ENCODE results near the gene RAB41.
"Not testable (repeated sequence)": the region's sequence is repeated elsewhere in the genome, so short reads cannot be mapped to it uniquely, and the experiment has no call there.

The RAB41 gene

GRCh38 chrX:70281951-70282350 is at the start of gene RAB41:
Gene RAB41, plus strand, starts transcription at chrX:70282172. Its CDS starts 46 bp downstream, at chrX:70282218.
- no peak for DNase-seq

GRCh38 chrX:70234355-70234754 is 47.6 kb upstream of the RAB41 start, which contains the start of gene AWAT1:
Gene AWAT1, plus strand, starts transcription at chrX:70234655. Its CDS starts 41 bp downstream, at chrX:70234696.
- no peak for DNase-seq

DNA sequence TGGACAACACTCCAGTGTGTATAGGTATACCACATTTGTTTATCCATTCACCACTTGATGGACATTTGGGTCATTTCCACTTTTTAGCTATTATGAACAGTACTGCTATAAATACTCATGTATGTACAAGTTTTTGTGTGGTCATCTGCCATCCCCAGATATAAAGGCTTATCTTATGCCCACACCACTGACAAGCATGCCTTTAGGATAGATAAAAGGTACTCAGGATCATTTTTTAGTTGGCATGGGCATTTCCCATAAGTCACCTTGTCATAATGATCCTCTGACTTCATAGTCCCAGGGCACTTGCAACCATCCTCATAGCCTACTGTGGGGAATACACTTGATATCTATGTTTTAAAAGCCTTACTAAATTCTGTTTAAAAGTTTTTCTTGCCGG is 41.2 kb upstream of the RAB41 start:
- no peak for DNase-seq

GRCh38 chrX:70241501-70241900 is 40.5 kb upstream of the RAB41 start:
- DNase-seq: no peak

GRCh38 chrX:70243601-70244000 is 38.4 kb upstream of the RAB41 start:
- DNase-seq: not testable (repeated sequence)

GRCh38 chrX:70244881-70245280 is 37.1 kb upstream of the RAB41 start:
- DNase-seq: no peak

- DNase-seq: no peak
These were observed 34.7 kb upstream of the RAB41 start for GRCh38 chrX:70247252-70247651.

DNA sequence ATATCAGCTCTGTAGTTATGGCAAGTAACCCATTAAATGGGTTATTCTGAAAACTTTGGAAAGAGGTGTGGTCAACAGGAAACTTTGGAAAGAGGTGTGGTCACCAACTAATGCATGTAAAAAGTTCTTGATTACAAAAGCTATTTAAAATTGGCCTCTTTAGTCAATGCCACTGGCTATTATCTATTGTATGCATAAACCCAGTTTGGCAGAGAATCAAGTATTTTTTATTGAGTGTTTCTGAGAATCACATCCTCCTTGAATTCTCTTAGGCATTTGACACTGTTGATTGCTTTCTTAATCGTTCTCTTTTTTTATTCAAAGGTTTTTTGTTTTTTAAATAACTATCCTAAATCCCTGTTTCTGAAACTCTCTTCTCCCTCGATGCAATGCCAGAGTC is 29.5 kb upstream of the RAB41 start:
- no peak for DNase-seq

- no peak for DNase-seq
These were observed 28.5 kb upstream of the RAB41 start for GRCh38 chrX:70253377-70254062.

DNA sequence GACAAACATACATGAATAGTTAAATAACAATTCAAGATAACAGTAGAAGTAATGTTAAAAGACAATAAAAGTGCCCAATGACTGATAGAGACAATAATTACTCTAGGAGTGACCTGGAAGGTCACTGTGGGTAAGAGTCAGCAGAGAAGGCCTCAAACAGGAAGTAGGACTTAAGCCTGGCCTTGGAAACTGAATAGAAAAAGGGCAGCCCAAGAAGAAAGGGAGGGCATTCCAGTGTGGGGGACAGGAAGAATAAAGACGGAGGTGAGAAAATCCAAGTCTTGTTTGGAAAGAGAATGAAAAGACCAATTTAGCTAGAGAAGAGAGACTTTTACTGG is 27.9 kb upstream of the RAB41 start:
- no peak for DNase-seq

- DNase-seq: no peak
These were observed 27.1 kb upstream of the RAB41 start for GRCh38 chrX:70254909-70255308.

DNA sequence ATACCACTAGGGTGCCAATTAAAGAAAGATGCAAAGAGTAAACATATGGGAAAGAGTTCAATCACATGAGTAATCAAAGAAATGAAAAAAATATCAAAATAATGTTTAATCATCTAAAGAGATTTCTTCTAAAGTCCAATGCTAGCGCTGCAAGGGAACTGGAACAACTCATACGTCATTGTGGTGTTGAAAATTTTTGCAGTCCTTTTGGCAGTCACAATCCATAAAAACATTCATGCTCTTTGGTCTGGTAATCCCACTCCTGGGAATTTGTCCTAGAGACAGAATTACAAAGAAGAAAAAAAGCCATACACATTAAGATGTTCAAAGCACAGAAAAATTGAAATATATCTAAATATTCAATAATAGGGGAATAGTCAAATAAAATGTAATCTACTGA is 26.5 kb upstream of the RAB41 start:
- no peak for DNase-seq

DNA sequence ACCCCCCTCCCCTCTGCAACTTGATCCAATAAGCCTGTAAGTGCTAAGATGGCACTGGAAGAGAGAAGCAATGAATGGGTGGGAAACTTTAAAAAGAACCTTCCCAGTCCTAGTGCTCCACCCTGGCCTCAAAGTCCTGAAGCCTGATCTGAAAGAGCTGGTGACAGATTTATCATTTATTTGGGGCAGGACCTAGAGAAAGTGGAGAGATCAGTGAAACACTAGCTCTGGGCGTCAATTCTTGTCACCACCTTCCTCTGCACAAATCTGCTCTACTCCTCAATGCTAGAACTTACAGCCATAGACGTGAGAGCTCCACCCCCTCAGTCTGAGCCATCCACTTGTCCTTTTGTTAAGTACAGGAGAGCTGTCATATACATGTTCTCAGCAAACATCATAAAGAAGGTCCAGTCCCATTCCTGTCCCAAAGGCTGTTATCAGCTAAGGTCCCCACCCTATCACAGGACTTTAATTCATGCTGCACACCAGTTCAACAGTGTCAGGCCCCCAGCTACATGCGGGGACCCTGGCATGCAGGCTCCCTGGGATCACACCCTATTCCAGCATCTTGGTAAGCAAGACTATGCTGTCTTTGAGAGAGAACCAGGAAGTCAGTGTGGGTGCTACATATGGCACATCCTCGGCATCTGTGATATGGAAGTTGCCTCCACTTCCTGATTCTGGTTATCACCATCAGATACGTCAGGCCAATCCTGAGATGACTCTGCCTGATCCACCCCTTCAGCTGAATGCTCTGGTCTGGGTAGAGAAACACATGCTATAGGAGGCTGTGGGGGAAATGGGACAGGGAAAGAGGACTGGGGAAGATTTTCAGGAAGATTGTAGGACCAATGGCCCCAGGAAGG is 24.3 kb upstream of the RAB41 start:
- DNase-seq: no peak

DNA sequence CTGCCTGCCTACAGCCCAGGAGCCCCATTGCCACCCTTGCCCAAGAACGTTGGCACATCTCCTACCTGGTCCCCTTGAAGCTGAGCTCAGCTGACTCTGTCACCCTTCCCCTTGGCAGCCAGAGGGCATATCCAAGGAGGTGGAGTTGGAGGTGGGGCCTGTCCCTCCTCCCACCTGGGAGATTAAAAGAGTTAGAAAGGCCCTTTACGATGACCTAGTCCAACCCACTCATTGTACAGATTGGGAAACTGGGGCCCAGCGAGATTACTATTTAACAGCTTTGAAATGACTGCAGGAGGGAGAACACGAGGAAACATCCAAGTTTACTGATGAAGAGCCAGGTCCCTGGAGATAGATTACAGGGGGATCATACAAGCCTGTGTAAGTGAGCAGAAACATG is 21.9 kb upstream of the RAB41 start, which contains the start of gene P2RY4:
TSS of gene P2RY4 (minus strand) at position 101 of the 400 bp plus-strand sequence. CDS start 580 bp downstream, outside the sequence.
- no peak for DNase-seq

DNA sequence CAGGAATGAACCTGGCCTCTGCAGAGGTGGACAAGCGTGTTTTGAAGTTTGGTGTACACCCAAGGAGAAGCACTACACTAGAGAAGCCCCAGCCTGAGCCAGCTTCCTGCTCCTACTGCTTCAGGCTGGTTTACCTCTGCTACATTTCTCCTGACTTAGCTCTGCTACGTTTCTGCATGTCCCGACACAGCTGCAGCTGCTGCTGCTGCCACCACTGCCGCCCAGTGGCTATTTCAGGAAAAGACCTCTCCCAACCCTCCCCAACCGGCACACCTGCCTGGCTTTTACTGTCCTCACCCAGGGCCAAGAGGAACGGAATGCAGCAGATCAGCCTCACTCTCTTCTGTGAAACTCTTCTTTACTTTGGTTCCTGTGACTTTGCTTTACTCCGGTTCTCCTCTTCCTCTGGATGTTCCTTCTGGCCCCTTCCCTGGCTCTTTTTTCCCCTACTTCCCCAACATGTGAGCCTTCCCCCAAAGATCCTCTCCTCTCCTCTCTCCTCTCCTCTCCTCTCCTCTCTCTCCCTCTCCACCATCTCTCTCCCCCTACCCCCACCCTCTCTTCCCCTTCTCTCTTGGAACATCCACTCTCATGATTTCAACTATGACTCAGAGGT is 18.9 kb upstream of the RAB41 start:
- no peak for DNase-seq

DNA sequence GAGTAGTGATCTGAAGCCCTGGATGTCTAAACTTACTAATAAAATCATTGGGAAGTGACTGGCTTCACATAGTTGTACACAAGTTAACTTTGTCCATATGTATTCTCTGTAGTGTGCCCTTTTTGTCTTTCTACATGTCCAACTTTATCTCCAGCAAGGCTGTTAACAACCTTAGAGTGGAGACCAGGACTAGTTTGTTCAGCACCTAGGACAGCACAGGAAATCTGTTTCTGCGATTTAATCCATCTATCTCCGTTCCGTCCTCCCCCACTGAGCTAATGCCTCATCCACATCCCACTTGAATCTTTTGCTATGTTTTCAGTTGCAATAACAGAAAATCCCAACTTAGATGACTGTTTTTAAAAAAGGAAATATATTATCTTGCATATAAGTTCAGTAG is 17.2 kb upstream of the RAB41 start:
- DNase-seq: no peak

- DNase-seq: no peak
These were observed 13.9 kb upstream of the RAB41 start, which contains the start of gene ARR3 for GRCh38 chrX:70268034-70268433. Gene ARR3, plus strand, starts transcription at chrX:70268334. Its CDS starts 1,052 bp downstream, at chrX:70269386.

DNA sequence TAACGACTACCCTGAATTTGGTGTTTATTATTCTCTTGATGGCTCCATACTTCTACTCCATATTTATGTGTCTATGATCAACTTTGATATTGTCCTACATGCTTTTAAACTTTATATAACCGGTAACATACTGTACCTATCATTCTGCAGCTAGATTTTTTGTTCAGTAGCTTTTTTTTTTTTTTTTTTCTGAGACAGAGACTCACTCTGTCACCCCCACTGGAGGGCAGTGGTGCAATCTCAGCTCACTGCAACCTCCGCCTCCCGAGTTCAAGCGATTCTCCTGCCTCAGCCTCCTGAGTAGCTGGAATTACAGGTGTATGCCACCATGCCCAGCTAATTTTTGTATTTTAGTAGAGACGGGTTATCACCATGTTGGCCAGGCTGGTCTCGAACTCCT is 7.9 kb upstream of the RAB41 start:
- DNase-seq: not testable (repeated sequence)

- no peak for DNase-seq
These were observed 2.9 kb upstream of the RAB41 start for GRCh38 chrX:70279081-70279480.

DNA sequence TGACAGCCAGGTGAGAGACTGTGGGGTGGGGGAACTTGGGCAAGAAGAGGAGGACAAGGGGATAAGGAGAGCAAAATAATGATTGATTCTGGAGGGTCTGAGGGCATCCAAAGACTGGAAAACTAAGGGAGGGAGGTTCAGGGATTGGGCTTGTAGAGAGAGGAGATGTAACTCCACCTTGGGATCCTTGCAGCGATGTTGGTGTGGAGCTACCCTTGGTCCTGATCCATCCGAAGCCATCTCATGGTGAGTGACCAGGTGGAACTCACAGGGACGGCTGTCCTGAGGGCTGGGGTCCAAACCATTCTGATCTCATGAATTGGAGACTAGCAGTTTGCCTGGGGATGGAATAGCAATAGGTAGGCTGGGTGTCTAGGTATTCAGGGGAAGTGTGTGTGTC is 1.4 kb upstream of the RAB41 start:
- DNase-seq: no peak

DNA sequence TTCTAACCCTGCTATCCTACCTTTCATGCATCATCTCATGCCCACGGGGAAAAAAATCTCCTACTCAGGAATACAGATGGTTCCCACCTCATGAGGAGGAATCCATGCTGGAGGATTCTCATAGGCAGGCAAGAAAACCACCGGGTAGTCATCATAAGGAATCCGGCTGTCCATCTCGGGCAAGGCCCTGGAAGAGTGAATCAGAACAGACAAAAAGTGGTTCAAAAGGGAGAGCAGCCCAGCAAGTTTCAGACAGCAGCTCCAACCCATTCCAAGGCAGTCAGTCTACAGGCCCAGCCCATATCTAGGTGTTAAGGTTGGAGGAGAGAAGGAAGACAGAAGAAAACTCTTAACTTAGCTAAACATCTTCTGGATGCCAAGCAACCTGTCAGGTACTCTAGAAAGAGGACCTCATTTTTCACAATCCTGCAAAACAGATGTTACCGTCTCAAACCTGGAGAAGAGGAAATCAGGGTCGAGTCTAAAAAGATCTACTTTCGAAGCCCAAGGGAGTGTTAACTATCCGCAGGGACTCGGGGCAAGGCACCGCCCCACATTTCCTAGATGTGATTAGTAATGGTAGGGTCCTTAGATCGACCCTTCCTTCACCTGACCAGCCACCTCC is 7.3 kb downstream of the RAB41 start:
- DNase-seq: no peak

GRCh38 chrX:70289793-70290770 is 8.1 kb downstream of the RAB41 start, which contains the start of the genes KIF4A and PDZD11:
Gene KIF4A, plus strand, starts transcription at chrX:70290104. Its CDS starts 355 bp downstream, at chrX:70290459.
Gene PDZD11, minus strand, starts transcription at chrX:70289927. Its CDS starts 586 bp downstream, at chrX:70289341.
- peak; percentile 70 for DNase-seq

All from NCI-H774 (cell line).